NCI-H2196 treated with DMSO at 0.1 percent for 48 hours (cell line): ENCODE results near the gene PDE4D.

Experiments used
- DNase-seq: peaks from one replicate; lab custom pipeline; 2025; ENCODE audit not compliant: unreplicated experiment; lab: John Stamatoyannopoulos, UW

PDE4D gene

DNA sequence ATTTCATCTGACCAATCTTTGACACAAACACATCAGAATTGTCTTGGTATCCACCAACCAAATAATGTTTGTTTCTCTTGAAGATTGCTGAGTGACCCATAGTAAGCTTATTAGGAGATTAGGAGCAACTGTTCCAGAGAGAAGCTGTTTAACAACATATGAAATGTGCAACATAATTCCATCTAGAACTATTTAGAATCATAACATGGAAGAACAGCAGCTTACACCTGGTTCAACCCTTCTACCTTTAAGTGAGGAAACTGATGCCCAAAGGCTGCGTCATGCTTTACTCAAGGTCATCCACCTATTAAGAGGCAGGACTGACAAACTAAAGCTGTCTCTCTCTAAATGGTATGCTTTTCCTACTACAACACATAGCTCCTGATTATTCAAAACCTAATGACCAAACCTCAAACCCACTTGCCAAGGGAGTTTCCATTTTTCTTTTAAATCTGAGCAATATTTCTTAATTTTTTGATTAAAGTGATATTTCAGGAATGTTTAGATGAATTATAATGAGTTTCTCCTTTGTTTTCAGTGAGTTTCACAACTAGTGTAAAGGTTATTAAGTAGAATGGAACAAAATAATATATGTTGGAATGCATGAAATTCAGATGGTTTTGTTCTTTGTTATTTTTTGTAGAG, 764.8 kb downstream of the PDE4D start:
- no peak for DNase-seq

DNA sequence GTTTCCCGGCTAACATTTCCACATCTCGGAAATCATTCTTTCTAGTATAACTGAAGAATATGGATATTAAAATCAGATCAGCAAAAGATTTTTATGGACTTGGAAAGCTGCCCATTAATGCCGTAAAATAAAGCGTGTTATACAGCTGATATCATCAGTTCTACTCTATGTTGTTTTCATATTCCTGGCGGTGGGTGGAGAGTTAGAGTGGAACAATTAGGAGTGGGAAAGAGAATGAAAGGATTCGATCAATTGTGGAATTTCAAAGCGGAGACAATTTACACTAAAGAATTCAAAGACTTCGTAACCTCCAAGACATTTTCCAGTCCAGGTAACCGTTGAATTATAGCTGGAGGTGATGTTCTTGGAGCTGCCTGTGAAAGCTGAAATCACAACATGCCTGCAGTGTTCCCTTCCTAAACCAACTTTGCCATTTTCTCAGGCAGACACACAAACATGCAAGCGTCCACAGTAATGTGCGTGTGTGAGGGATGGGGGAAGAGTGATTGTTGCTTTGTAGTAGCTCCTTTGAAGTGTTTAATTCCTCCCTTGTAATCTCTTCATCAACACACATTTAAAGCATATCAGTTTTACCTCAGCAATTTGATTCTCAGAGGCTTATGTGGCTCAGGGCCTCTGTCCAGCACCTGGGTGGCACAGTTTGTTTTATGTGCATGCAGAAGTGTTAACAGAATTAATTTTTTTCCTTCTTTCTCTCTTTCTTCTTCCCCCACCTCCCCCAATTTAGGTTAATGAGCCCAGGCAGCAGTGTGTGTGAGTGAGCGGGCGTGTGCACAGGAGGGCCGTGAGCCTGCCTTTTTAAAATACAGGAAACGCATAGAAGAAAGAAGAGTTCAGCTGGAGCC, 766.6 kb downstream of the PDE4D start:
- no peak for DNase-seq

DNA sequence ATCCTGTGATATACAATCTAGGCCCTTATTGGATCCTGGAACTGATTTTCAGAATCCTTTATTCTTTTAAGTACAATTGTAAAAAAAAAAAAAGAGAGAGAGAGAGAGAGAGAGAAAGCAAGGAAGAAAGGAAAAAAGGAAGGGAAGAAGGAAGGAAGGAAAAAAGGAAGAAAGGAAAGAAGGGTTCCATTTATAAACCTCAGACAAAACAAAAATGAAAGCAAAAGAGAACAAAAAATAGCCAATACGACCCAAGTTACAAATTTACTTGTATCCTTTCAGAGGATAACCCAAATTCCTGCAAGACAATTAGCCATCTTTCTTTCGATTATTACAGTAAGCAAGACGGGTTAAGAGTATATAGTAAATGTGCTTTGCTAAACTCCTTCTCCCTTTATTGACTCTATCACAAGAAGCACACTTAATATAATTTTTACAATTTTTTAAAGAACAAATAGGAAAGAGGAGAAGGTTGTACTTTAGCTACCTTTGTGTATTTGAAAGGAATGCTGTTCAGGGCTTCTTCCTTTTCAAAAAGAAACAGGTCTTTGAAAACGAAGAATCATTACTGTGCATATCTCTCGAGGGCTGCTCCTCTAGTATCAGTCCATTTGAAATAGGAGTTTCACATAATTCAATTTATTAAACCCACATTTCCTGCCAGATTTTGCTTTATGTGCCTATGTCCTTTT, 767.4 kb downstream of the PDE4D start:
- no peak for DNase-seq

DNA sequence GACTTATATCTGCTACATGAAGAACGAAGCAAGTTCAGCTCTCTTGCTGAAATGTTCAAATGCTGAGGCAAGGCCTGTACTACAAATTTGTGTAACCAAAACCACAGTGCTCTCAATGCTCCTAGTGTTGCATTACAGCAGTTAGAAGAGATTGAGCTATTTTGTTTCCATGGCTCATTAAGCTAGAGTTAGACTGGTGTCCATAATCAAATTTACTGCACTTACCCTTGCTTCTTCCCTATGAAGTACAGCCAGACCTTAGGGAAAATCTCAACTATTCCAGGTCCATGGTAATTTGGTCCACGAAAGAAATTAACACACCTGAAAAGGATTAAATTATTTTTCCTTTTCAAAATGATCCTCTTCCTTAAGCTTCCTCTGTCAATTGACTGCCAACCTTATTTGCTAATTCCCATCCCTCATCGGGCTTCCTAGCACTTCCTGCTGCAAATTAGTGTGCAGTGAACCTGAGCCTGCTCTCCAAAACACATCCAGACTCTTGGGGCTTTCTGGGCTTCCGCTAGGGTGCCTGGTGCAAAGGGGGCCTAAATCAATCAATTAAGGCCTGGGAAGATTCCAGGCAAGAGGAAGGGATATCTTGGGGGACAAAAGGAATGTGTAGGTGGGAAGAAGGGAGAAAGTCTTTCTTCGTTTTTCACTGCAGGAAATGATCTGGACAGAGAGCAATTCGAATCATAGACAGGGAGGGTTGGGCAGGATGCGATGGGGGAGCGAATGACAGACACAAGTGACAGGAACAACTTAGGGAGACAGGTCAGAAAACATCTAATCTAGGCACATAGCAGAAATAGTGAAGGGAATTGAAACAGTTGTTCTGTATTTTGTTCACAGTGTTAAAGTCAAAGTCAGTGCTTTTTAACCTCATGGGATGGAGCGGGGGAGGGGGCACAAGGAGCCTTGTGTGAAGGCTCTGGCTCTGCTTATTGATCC, 768.2 kb downstream of the PDE4D start:
- no peak for DNase-seq

DNA sequence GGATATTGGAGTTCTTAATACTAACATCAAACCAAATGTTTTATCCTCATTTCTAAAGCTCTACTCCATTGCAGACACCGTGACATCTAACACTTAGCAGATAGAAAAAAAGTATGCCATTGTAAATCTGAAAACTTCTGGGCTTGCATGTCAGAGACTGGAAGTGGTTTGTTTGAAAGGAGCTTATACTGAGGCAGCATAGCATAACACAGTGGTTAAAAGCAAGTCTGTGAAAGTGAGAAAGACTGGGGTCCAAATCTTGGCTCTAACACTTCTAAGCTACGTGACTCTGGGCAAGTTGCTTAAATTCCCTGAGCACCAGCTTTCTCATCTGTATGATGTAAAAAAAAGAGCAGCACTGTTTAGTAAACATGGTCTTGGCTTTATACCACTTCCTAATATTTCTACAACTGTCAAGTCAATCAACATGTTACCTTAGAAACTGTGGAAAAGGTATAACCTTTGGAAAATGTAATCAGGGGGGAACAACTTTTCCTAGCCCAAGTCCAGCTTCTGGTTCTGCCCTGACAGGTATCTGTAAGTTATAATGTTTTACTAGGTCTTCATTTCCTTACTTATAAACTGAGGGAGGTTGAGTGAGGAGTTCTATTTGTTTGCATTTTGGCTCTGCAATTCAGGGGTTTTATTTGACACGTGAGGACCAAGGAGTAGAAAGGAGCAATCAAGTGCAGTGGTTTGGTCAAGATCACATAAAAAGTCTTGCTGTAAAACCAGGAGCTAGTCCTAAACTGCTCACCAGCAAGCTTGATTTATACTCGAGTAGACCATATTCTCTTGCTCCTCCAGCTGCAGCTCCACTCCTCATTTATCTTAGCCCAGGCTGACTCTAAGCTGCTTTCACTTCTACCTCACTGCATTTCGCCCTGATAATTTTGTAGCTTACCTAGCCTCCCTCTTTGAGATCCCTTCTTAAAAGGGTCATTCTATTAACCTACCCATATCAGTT, 769.6 kb downstream of the PDE4D start:
- no peak for DNase-seq

DNA sequence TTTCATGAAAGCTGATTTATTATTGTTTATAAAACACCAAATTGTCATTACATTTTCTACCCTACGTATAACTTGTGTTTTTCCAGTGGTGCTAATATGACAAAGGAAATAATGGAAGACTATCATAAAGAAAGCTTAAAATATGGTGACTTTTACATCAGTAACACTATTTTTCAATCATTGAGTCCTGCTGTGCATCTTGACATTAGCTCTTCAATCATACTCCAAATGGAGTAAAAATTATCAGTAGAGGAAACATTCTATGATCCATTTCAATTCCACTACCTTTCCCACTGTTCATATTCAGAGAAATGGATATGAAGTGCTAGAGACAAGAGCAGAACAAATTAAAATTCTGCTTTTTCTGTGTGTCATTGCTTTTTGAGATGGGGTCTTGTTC, 774.0 kb downstream of the PDE4D start:
- no peak for DNase-seq

DNA sequence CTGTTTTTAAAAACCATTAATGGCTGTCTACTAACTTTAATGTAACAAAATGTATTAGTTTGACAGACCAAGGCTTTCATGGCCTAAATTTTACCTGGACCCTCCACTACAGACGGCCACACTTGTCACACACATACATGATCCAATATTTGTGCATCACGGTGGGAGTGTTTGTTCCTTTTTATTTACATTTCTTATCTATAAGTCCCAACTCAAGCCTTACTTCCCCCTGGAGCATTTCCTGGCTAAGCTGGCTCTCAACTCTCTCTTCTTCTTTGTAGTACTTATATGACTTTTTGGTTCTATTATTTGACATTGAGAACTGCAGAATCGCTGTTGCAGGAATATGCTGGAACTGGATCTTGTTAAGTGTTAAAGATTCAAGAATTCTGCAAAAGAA, 776.2 kb downstream of the PDE4D start:
- DNase-seq = no peak

DNA sequence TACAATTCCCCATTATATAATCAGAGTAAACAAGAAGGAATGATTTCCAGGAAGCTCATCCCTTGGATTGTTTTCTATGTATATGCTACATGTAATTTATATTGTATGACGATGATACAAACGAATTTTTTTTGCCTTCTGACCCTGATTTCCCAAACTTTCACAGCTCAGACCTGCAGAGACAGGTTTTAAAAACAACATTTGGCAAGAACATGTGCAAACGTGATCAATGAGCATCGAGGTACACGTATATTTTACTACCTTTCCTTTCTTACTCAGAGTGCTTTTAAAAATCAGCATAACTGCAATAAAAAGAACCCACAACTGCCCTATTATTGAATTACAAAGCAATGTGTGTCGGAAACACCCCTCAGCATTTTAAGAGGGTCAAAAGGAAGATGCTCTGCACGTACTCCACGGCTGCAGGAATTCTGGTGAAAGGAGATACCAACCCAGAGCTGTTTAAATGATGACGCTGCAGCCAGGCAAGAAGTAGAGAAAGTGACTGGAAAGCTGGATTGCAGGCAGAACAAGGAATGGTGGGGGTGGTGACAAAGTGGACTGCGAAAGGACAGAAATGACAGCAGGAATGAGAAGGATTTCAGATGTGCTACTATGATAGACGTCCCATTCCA, 777.2 kb downstream of the PDE4D start:
- DNase-seq = no peak

DNA sequence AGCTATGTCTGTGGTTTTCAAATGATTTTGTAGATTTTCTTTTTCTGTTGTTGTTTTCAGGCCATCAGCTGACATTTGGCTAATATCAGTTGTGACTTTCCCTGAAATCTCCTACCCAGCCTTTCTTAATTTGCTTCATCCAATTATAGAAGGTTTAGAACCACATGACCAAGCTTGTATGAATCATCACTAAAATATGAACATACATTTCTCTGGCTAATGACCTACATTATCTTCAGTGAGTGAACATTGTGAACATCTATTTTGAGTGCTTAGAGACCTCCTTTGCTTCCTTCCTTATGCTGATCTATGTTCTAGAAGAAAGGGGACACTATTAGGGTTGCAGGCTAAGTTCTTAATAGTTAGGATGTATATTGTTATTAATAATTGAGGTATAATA, 778.2 kb downstream of the PDE4D start:
- DNase-seq = no peak

DNA sequence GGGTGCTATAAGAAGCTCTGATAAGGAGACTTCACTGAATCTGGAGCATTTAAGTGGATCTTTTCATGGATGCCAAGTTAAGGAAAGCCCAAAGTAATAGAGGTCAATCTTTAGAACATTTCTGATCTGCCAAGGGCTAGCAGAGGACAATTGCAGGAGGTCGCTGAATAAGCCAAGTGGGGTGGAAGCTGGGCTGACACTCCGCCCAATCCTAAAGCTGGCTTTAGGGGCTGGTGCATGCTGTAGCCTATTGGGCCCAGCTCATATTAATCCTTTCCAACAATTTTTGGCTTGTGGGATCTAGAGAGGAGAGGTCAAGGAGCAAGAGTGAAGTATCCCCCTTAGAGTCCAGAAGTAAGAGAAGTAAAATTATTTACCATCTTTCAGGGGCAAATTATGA, 784.1 kb downstream of the PDE4D start:
- DNase-seq = no peak

DNA sequence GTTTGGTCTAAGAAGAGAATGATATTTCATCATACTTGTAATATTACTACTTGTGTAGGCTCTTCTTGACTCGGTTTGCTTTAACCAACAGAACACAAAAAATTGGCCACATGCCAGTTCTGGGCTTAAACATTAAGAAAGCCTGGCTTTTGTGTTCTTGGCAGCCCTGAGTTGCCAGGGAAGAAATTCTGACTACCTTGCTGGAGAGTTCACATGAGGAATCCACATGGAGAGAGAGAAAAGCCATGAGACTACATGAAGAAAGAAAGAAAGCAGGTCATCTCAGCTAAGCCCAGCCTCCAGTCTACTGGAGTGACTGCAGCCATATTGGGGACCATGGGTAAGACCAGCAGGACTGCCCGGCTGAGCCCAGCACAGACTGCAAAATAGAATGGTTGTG, 785.8 kb downstream of the PDE4D start:
- no peak for DNase-seq

DNA sequence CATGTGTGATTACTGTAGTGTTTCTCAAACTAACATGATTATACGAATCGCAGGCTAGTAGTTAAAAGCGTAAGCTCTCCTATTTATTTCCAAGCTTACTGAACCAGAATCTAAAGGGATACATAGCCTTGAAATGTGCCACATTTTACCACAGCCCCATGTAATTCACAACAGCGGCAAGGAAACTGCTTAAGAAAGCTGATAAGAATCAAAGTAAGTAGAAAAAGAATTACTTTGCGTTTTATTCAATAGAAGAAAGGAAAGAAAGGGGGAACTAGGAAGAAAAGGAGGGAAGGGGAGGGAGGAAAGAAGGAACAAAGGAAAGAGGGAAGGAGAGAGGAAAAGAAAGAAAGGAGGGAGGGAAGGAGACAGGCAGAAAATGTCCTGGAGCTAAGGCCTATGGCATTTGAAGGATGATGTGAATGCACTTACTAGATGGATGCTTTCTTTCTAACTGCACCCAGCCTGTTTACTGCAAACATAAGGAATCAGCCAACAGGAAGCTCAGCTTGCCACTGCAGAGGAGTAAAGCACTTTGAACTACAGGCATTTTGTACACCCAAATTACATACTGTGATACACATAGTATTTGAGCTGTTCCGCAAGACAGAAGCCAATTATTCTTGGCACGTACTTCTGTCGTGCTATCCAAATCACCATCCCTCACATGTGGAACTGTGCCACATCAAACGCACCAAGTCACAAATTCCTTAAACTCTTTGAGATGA, 789.0 kb downstream of the PDE4D start:
- DNase-seq = no peak

DNA sequence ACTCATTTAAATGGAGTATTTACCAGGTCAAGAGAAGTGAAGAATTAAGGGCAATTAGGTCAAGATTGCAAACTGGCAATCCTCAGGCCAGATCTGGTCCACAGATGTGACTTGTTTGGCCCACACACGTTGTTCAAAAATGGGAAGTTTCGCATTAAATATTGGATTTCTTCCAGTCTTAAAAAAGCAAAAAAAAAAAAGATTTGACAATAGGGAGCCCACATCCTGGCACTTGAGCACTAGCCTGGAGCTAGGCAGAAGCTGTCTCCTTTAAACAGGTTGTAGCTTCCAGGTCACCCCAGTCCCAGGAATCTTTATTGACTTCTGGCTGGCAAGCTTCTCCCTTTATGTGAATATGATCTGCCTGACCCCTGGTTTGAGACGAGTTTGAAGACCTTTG, 790.2 kb downstream of the PDE4D start:
- DNase-seq = no peak

DNA sequence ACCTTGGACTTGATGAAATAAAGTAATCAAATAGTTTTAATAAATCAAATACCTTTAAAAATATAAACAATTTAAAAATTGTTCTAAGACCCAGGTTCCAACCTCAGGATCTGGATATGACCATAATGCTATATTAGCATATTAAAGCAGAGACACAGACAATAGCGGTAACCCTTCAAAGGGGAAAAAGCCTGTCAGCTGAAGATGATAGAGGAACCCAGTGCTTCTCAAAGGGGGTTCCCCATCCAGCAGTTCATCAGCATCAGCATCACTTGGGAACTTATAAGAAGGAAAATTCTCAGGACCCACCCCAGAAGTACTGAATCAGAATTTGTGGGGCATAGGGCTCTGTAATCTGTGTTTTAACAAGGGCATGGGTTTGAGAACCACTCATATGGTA, 791.1 kb downstream of the PDE4D start:
- DNase-seq = no peak

DNA sequence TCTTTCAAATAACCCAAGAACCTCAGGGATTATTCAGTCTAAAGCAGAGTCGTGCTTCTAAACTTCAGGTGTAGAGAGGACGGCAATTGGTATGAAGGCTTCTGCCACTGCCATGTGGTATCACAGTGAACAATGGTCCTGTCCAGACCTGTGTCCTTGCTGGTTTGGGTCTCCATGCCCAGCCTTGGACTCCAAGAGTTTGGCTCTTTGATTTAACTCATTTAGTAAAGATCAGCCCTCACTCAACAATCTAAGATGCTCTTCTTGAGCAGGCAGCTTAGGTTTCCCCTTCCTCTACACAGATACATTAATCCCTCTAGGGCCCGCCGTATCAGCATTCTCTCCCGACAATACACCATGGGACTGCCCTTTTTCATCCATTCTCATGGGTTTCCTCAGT, 792.7 kb downstream of the PDE4D start:
- no peak for DNase-seq

DNA sequence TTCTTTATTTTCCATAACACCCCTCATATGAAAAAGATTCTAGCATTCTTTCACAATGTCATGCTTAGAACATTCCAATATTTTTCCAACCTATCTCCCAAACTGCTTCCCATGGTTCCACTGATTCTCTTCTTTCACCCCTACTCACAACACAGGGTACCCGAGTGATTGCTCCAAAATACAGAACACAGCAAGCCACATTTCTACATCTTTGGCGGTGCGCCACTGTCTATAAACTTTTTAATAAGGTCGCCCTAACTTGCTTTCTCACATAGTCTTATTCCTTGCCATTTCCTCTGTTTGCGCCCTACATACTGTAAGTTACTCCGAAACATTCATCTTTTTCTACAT, 793.6 kb downstream of the PDE4D start:
- no peak for DNase-seq

DNA sequence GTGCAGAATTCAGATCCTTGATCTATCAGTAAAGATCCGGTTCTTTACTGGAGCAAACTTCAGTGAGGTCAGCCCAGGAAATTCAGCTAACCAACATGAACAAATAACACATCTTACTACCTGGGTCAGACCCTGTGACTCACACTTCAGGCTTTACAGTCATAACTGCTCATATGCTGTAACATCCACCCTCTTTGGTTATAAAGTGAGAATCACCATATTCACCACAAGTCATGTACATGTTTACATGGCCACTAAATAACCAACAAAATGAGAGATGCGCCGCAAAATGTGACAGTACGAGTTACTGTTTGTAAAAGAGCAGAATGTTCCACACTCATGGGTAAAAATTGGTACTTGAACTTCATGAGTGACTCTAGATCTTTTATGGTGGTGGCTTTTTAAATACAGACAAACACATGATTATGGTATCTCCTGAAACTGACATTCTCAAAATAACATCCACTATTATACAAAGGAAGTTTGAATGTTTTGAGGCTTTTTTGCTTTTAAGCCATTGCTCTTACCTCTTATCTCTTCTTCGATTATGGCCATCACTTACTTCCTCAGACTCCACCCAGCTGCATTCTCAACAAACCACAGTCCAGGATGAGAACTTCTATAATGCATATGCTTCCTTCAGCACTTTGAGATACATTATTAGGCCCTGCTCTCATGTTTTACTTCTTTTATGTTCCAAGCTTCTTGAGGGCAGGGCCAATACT, 794.1 kb downstream of the PDE4D start:
- DNase-seq = no peak

DNA sequence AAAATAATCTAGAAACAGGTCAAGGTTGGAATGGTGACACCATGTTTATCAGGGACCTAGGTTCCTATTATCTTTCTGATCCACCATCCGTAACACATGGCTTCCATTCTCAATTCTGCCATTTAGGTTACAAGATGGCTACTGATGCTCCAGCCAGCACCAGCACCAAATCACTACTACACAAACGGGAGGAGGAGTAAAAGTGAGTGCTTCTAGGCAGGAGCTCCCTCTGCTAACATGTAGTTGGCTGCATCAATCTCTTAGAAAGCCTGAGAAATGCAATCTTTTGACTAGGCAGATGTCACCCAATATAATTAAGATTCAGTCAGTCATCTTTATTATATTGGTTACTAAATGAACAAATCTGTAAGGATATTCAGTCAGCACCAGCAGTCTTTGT, 794.8 kb downstream of the PDE4D start:
- no peak for DNase-seq
